Muscle of arm (tissue), 12 donors: Measurements from ENCODE around the gene GTPBP8. TPM values are rescaled to one million over a fixed set of nuclear protein-coding genes. Genes with fewer than 3 reads are reported as not detected.
"Not testable (repeated sequence)": the region's sequence is repeated elsewhere in the genome, so short reads cannot be mapped to it uniquely, and the experiment has no call there.

Experiments
- DNase-seq: peaks from one replicate; pipeline ENCODE4 v3.0.0-alpha.2; 2013
- polyA plus RNA-seq, 12 donors: library from polyadenylated mRNA; unstranded; fragments of 120-200 nt; gene quantifications; one replicate each; pipeline ENCODE4 v1.2.1, GENCODE V29; 2013; ENCODE audit not compliant: insufficient read length in 12 of 12

Gene GTPBP8
- polyA plus RNA-seq, 12 donors = 16.8 to 27.6 (median 19.4) TPM; not detected in 1

DNA sequence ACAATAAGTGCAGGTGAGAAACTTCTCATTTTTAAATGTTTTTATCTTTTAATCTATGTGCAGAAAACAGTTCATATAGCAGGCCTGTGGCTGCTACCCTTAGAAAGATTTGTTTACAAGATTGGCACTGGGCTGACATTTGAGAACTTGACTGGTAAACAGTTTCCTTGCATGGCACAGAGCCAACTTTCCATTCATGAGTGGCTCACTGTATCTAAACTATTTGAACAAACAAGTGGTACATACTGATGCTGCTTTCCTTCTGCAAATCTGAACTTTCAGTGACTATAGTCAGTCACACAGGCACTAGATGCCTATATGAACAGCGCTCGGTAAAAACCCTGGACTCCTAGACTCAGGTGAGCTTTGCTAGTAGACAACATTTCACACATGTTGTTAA, 6.3 kb upstream of the GTPBP8 start:
- DNase-seq = no peak

- no peak for DNase-seq
Observed at GRCh38 chr3:112987710-112988334, 3.0 kb upstream of the GTPBP8 start.

DNA sequence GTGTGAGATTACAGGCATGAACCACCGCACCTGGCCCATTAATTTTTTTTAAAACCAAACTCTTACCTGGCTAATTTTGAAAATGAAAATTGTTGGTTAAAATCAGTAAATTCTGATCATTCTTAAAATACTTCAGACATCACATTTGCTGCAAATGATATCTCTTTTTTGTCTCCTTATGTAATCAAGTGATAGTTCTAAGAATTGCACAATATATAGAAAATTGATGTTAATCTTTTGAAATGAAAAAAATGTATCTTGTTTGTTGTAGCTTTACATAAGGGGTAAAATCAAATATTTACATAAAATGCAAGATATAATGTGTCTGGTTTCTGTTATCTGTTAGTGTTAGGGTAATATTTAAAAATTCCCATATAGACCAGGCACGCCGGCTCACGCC, 5.0 kb downstream of the GTPBP8 start:
- no peak for DNase-seq

DNA sequence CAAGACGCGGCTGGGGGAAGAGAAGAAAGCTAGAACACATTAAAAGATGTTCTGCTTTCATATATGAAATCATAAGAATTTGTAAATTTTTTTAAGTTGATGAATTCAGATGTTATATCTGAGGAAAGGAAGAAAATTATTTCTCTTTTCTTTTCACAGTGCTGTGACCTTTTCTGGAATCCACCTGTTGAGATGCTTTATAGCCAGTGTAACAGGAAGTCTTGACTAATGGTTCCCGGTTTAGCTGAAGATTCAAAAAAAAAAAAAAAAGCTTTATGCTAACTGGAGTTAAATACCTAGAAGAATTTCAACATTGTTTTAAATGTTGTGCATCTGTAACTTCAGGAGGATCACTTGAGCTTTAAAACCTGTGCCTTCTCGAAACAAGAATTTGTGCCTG, 9.9 kb downstream of the GTPBP8 start:
- DNase-seq = no peak

GRCh38 chr3:113002037-113002436, 11.3 kb downstream of the GTPBP8 start:
- DNase-seq = no peak

DNA sequence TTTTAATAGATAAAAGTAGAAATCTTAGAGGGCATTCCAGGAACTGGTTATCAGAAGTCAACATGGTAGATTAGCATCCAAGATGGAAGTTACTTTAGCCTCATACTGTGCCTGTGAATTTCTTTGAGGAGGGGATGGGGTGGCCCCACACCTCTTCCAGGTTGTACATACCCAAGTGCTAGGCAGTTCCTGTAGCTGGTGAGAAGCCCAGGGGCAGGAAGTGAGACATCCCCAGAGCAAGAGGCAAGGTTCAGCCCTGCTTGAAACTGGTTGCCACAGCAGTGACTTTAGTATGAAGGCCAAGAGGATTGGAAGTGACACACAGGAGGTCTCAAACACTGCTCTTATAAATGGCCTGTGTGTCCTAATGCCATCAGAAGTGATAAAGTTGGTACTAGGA, 11.9 kb downstream of the GTPBP8 start:
- no peak for DNase-seq

- DNase-seq = no peak
Observed at GRCh38 chr3:113005611-113006010, 14.8 kb downstream of the GTPBP8 start.

DNA sequence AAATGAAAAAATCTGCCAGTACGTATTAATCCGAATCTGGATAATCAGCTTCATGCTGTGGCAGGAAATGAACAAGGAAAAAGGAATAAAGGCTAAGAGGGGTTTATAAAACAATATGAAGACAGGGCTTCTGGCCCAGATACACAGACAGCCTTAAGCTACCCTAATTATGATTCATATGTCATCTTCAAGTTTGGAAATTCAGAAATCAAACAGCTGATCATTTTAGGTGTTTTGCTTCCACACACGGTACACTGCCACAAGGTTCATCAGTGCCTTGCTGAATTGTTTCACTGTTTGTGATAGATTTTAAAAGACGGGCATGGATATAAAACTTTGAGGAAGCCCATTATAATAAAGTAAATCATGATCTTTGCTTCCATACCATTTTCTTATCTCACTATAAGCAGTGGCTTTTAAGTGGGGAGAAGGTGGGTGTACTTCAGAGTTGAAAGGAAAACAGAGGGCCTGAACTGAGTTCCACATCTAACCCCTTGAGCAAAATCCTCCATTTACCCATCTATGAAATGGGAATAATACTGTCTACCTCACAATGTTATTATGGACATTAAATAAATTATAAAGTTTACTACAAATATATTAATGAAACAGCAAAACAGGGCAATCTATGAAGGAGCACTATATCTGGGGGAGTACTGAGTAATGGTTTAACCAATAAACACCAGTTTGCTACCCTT, 15.7 kb downstream of the GTPBP8 start:
- no peak for DNase-seq

DNA sequence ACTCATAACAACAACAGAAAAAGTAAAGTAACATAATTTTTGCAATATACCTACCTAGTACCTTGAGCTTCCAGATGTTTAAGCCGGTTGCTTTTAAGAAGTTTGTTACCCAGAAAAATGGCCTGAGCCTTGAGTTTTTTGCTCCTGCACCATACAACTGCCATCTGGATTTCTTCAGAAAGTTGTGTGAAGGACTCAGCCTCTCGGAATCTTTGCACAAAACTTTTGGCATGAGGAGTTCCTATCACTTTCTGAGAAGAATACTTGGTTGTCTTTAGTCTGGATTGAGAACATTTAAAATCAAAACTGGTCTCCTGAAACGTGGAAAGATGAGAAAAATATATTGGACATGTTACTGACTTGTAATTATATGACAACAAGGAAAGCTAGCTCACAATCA, 17.3 kb downstream of the GTPBP8 start:
- no peak for DNase-seq

- no peak for DNase-seq
Observed at GRCh38 chr3:113013593-113013992, 22.8 kb downstream of the GTPBP8 start.

DNA sequence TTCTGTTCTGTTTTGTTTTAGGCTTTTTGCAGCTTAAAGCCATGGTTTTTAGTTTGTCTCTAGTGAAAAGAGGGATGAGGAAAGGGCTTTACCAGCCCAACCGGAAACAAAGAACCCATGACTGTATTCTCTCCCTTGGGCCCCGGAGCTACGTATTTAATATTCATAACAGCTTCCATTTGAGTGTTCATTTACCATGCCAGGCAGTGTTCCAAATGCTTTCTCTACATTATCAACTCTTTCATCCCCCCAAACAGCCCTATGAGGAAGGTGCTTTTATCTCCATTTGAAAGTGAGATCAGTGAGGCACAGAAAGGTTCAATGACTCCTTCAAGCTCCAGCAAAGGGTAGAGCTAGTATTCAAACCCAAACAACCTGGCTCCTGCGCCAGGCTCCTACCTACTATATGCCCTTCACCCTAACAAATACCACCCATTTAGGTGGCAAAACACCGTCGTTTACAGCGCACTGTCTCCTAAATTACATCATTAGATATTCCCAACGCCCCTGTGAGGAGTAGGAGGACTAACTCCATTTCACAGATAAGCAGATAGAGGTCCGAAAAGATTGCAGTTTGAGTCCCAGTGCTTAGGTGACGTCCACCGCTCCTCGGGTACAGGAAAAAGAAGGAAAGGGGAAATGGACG, 27.9 kb downstream of the GTPBP8 start:
- DNase-seq = peak; percentile 26

- peak; percentile 92 for DNase-seq
Observed at GRCh38 chr3:113019182-113020137, 28.7 kb downstream of the GTPBP8 start.

DNA sequence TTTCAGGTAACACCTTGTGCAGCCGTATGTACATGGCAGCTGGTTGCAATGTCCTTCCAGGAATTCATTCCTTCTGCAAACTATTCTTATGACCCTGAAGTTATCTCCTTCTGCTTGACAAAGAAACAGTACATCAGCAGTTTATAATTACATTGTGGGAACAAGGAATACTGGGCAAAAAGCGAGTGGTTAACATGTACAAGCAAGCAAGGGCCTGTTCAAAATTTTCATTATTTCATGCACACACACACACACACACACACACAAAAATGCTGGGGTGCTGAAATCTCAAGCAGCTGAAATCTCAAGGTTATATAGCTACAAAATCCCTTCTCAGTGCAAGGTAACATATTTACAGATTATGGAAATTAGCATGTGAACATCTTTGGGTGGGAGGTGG, 30.7 kb downstream of the GTPBP8 start:
- no peak for DNase-seq

DNA sequence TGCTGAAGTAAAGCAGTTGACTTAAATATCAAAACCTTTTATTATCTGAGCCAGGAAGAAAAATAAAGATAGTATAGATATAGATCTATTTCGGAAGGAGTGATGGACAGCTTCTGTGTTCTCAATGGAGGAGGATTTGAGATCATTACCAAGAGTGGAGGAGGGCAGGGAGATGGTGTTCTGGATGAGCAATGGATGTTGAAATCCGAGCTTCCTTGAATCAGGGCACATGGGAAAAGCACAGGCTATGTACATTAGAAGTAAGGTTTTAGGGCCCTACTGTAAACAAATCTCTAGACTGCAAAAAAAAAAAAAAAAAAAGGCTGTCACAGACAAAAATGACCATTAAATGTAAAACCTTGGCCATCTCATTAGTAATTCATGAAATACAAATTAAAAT, 43.2 kb downstream of the GTPBP8 start:
- no peak for DNase-seq

- DNase-seq = peak; percentile 66
Observed at GRCh38 chr3:113035387-113035982, 44.7 kb downstream of the GTPBP8 start.

- DNase-seq = no peak
Observed at GRCh38 chr3:113038328-113038727, 47.5 kb downstream of the GTPBP8 start.

- DNase-seq = no peak
Observed at GRCh38 chr3:113039546-113039945, 48.8 kb downstream of the GTPBP8 start.

- no peak for DNase-seq
Observed at GRCh38 chr3:113040231-113040630, 49.4 kb downstream of the GTPBP8 start.

DNA sequence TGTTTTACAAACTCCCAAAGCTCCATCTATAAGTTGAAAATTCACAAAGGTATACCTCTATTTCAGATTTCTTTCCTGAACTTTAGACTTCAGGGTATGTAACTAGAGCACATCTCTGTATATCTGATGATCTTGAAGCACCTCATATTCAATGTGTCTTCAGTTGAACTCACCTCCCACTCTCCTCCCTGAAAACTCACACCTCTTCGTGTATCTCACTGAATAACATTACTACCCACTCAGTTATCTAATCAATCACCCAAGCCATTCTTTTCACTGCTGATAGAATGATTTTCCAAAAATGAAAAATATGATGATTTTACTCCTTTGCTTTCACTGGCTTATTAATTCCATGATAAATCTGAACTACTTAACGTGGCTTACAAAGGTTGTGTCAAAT, 52.9 kb downstream of the GTPBP8 start:
- DNase-seq = no peak

GRCh38 chr3:113046186-113046965, 55.6 kb downstream of the GTPBP8 start:
- not testable (repeated sequence) for DNase-seq

DNA sequence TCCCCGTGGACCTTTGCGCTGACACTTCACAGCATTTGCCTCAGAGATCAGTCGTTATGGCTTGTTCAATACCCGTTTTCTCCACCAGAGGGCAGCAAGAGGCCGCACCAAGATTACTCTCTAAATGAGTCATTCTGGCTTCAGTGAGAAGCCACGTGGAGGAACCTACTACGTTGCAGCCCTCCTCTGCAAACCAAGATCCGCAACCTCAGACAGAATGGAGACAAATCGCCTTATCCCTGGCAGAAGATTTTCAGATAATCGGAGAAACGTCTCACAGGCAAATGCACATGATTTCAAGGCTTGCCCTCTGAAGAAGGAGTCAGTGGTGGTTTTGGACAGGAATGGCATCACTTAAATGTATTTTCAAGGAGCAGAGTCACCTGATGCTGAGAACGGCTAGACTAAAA, 60.5 kb downstream of the GTPBP8 start:
- DNase-seq = peak; percentile 91
